Parathyroid adenoma (tissue), 2 donors: ENCODE data around the gene CHAD.

Experiments used
- H2AFZ ChIP-seq: fragments of 300-600 bp; sonication (generic); one replicate; pipeline ENCODE4 v1.7.0; 2017; ENCODE audit warnings: antibody characterized with exemption, mild to moderate bottlenecking
- H3K27ac ChIP-seq: fragments of 300-600 bp; sonication (generic); one replicate; pipeline ENCODE4 v1.7.0; 2017
- H3K27me3 ChIP-seq: fragments of 300-600 bp; sonication (generic); one replicate; pipeline ENCODE4 v1.7.0; 2017; ENCODE audit warnings: low read length; ENCODE audit not compliant: control insufficient read depth, insufficient read depth
- H3K36me3 ChIP-seq: fragments of 300-600 bp; sonication (generic); one replicate; pipeline ENCODE4 v1.7.0; 2017; ENCODE audit warnings: low read length; ENCODE audit not compliant: control insufficient read depth, insufficient read depth
- H3K4me1 ChIP-seq: fragments of 300-600 bp; sonication (generic); one replicate; pipeline ENCODE4 v1.7.0; 2017; ENCODE audit warnings: control low read depth
- H3K4me2 ChIP-seq: fragments of 300-600 bp; sonication (generic); one replicate; pipeline ENCODE4 v1.7.0; 2017; ENCODE audit warnings: low read length
- H3K4me3 ChIP-seq: fragments of 300-600 bp; sonication (generic); one replicate; pipeline ENCODE4 v1.7.0; 2017; ENCODE audit warnings: low read depth, low read length
- H3K79me2 ChIP-seq: fragments of 300-600 bp; sonication (generic); one replicate; pipeline ENCODE4 v1.7.0; 2017; ENCODE audit warnings: control low read depth
- H3K9ac ChIP-seq: fragments of 300-600 bp; sonication (generic); one replicate; pipeline ENCODE4 v1.7.0; 2017; ENCODE audit warnings: mild to moderate bottlenecking
- H3K9me3 ChIP-seq: fragments of 300-600 bp; sonication (generic); one replicate; pipeline ENCODE4 v1.7.0; 2017; ENCODE audit warnings: low read length; ENCODE audit not compliant: control insufficient read depth
- TF ChIP-seq, protein P1 (sequence below): fragments of 300-600 bp; sonication (generic); IDR thresholded peaks from one replicate; pipeline ENCODE4 v1.7.0; 2017; ENCODE audit warnings: antibody characterized with exemption, mild to moderate bottlenecking
- donor health status: primary hyperparathyroidism.

The CHAD gene

DNA sequence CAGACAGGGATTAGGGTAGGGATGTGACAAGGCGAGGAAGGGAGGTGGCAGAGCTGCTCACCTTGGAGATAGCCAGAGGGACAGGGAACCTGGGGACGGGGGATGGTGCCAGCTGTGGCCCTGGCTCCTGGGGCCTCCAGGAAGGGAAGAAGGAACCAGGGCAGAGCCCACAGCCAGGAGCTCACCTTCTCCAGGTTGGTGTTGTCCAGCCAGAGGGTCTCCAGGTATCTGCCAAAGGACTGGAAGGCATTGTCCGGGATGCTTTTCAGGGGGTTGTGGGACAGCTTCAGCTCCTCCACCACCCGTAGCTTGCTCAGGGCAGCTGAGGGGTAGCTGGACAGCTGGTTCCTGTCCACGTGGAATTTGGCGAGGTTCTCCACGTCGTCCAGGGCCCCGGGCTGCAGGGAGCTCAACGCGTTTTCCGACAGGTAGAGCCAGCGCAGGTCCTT is 801 bp downstream of the CHAD start:
- TF ChIP-seq, protein P1, sequence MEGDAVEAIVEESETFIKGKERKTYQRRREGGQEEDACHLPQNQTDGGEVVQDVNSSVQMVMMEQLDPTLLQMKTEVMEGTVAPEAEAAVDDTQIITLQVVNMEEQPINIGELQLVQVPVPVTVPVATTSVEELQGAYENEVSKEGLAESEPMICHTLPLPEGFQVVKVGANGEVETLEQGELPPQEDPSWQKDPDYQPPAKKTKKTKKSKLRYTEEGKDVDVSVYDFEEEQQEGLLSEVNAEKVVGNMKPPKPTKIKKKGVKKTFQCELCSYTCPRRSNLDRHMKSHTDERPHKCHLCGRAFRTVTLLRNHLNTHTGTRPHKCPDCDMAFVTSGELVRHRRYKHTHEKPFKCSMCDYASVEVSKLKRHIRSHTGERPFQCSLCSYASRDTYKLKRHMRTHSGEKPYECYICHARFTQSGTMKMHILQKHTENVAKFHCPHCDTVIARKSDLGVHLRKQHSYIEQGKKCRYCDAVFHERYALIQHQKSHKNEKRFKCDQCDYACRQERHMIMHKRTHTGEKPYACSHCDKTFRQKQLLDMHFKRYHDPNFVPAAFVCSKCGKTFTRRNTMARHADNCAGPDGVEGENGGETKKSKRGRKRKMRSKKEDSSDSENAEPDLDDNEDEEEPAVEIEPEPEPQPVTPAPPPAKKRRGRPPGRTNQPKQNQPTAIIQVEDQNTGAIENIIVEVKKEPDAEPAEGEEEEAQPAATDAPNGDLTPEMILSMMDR, result no peak
- H3K4me2 ChIP-seq, result no peak overlapping the region
- no peak overlapping the region for H3K9ac ChIP-seq
- no peaks in the 10 kb centered on the region for H3K27me3 ChIP-seq
- H3K4me1 ChIP-seq, result peaks cover 9% of the 10 kb centered on the region
- no peak overlapping the region for H3K4me3 ChIP-seq
- H2AFZ ChIP-seq, result no peak overlapping the region
- H3K36me3 ChIP-seq, result no peaks in the 10 kb centered on the region
- H3K27ac ChIP-seq, result no peak overlapping the region
- no peaks in the 10 kb centered on the region for H3K79me2 ChIP-seq
- no peaks in the 10 kb centered on the region for H3K9me3 ChIP-seq

- Histone ChIP-seq H3K4me1 (peaks cover 4% of the 10 kb centered on the region), H3K79me2 (no peaks in the 10 kb centered on the region)
Measured at GRCh38 chr17:50467114-50467854, 1.4 kb downstream of the CHAD start.

GRCh38 chr17:50466371-50467113 is 2.1 kb downstream of the CHAD start:
- Histone ChIP-seq H3K9ac (no peak overlapping the region), H3K4me1 (peaks cover 3% of the 10 kb centered on the region), H3K9me3 (no peaks in the 10 kb centered on the region), H3K36me3 (no peaks in the 10 kb centered on the region), H3K27ac (no peak overlapping the region), H3K4me2 (no peak overlapping the region), H3K4me3 (no peak overlapping the region), H3K79me2 (no peaks in the 10 kb centered on the region), H3K27me3 (no peaks in the 10 kb centered on the region), H2AFZ (no peak overlapping the region)
- TF ChIP-seq, protein P1, result no peak

More at GRCh38 chr17:50467114-50467854, 1.4 kb downstream of the CHAD start:
- TF ChIP-seq, protein P1, result no peak
- H3K9ac ChIP-seq, result no peak overlapping the region
- no peak overlapping the region for H2AFZ ChIP-seq
- H3K4me3 ChIP-seq, result no peak overlapping the region
- no peaks in the 10 kb centered on the region for H3K36me3 ChIP-seq
- no peak overlapping the region for H3K4me2 ChIP-seq
- no peaks in the 10 kb centered on the region for H3K27me3 ChIP-seq
- H3K9me3 ChIP-seq, result no peaks in the 10 kb centered on the region
- H3K27ac ChIP-seq, result no peak overlapping the region

- no peaks in the 10 kb centered on the region for H3K36me3 ChIP-seq
- H3K9me3 ChIP-seq, result no peaks in the 10 kb centered on the region
- no peak overlapping the region for H3K4me2 ChIP-seq
- H2AFZ ChIP-seq, result no peak overlapping the region
- no peak overlapping the region for H3K27ac ChIP-seq
- H3K4me3 ChIP-seq, result no peak overlapping the region
- no peaks in the 10 kb centered on the region for H3K79me2 ChIP-seq
- no peaks in the 10 kb centered on the region for H3K27me3 ChIP-seq
- H3K9ac ChIP-seq, result no peak overlapping the region
- peaks cover 3% of the 10 kb centered on the region for H3K4me1 ChIP-seq
- TF ChIP-seq, protein P1, result no peak
Measured at GRCh38 chr17:50465635-50466034, 3.0 kb downstream of the CHAD start.
